GM13976 (cell line): Measurements from ENCODE around the gene MINDY4.

Experiments
- DNase-seq: peaks from one replicate; pipeline ENCODE4 v3.0.0; 2012; ENCODE audit warnings: low spot score
- in situ Hi-C: fragments of 300-500 bp; cut with MboI; formaldehyde crosslinking; loops from one replicate; pipeline ENCODE4 v1.12.0; 2022; ENCODE audit warnings: low sequenced_read_pairs, mixed read lengths, inconsistent platforms; ENCODE audit not compliant: unreplicated experiment
- TF ChIP-seq, protein P1 (sequence below): IDR thresholded peaks from 2 replicates; pipeline ENCODE4 v1.5.1; 2012; ENCODE audit warnings: borderline replicate concordance, mild to moderate bottlenecking; ENCODE audit not compliant: insufficient read depth; ENCODE audit errors: extremely low read depth, missing control alignments, control extremely low read depth

The MINDY4 gene

DNA sequence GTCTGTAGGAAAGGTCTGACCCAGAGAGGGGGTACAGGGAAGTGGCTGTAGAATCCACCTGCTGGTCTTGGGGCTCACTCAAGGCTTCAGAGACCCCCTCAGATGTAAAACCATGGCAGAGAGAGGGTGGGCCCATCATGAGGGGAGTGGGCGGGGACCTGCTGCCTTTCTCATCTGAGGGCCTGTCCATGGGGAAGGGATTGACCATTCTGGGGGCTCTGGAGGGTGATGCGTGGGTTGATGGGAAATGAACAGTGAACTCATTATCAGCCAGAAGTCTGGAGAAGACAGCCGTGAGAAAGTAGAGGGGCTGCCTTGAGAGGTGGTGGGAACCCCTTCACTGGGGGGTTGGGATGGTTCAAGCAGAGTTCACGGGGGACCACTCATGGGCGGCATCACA is 66.8 kb downstream of the MINDY4 start:
- in situ Hi-C loops, result no loop called here
- TF ChIP-seq, protein P1, sequence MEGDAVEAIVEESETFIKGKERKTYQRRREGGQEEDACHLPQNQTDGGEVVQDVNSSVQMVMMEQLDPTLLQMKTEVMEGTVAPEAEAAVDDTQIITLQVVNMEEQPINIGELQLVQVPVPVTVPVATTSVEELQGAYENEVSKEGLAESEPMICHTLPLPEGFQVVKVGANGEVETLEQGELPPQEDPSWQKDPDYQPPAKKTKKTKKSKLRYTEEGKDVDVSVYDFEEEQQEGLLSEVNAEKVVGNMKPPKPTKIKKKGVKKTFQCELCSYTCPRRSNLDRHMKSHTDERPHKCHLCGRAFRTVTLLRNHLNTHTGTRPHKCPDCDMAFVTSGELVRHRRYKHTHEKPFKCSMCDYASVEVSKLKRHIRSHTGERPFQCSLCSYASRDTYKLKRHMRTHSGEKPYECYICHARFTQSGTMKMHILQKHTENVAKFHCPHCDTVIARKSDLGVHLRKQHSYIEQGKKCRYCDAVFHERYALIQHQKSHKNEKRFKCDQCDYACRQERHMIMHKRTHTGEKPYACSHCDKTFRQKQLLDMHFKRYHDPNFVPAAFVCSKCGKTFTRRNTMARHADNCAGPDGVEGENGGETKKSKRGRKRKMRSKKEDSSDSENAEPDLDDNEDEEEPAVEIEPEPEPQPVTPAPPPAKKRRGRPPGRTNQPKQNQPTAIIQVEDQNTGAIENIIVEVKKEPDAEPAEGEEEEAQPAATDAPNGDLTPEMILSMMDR, result no peak
- no peak for DNase-seq

DNA sequence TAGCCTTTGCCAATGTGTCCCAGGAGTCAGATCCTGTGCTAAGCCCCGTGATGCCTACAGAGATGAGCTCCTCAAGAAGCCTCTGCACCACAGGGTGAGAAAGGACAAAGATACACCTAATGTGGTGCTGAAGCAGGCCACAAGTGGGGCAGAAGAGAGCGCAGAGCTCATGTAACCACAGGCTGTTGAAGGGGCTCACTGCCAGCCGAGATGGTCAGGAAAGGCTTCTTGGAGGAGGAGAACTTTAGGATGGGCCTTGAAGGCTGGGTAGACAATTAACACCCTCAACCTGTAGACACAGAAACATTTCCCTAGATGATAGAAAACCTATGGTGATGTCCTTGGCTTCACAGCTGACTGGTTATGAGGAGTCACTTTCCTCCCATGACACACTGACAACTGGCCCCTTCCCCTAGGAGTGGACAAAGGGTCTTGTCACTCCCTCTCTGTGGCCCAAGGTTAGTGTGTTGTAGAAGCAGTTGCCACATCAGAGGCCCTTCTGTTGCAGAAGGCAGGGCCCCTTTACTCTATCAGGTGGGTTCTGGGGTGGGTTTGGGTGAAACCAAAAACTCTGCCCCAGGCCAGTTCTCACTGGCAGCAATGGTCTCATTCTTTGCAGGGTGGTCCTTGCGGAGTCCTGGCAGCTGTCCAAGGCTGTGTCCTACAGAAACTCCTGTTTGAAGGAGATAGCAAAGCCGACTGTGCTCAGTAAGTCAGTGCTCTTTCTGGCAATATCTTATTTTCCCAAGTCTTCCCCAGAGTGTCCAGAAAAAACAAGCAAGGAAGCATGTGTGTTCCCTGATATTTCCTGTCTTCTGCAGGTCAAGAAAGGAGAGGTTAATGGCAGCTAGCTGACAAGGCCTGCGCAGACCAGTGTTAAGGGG is 69.2 kb downstream of the MINDY4 start:
- TF ChIP-seq, protein P1, result no peak
- in situ Hi-C loops, result no loop called here
- no peak for DNase-seq

DNA sequence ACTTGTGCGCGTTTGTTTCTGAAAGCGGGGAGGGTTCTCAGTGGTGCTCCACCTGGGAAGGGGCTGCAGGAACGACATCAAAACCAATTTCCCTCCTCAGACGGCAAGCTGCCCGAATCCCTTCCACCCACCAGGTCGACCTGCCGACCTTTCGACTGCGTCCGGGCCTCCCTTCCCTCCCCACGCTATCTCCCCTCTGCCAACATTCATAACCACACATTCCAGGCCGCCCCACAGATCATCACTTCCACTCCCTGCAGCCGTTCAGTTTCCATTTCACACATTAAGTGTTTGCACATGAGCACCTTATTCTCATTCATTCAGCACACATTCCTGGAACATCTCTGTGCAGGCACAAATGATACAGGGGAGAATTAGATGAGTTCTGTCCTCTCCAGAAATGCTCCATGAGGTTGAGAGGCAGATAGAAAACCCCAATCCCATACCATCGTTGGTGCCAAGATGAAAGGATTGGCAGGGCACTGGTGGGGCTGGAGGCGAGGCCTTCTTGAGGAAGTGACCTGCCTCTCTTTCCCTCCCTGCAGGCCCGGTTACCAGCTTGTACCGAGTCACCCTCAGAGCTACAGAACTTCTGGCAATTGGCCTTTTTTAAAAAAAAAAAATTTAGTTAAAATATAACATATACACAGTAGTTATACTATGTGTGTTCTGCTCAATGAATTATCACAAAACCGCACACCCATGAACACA is 70.0 kb downstream of the MINDY4 start:
- TF ChIP-seq, protein P1, result no peak
- no peak for DNase-seq
- in situ Hi-C loops, result no loop called here

DNA sequence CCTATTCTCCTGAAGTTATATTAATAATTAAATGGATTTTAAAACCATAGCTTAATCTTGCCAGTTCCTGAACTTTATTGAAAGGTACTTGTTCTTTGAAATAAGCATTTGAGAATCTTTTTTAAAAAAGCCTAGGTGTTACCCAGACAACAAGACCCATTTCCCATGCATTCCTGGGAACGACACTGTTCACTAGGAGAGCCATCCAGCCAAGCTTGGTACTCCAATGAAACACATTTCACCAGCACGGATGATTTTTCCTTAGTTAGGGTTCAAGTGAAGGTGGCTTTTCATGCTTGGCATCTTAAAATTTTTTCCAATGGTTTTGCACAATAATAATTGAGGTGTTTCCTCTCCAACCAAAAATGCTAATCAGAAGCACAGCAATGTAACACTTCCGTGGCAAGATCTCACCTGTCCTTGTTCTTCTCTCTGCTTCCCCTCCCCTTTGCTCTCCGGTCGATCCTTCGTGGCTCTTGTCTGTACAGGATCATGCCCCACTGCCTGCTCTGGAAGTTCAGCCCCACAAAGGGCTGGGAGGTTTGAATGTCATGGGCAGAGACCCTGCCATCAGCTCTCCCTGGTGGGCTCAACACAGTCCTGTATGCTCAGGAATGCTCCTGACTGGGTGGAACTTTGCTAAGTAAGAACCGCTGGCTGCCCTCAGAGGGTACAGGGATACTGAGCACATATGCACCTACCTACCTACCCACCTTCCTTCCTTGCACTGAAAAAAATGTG is 70.8 kb downstream of the MINDY4 start:
- in situ Hi-C loops, result no loop called here
- TF ChIP-seq, protein P1, result no peak
- DNase-seq, result no peak

DNA sequence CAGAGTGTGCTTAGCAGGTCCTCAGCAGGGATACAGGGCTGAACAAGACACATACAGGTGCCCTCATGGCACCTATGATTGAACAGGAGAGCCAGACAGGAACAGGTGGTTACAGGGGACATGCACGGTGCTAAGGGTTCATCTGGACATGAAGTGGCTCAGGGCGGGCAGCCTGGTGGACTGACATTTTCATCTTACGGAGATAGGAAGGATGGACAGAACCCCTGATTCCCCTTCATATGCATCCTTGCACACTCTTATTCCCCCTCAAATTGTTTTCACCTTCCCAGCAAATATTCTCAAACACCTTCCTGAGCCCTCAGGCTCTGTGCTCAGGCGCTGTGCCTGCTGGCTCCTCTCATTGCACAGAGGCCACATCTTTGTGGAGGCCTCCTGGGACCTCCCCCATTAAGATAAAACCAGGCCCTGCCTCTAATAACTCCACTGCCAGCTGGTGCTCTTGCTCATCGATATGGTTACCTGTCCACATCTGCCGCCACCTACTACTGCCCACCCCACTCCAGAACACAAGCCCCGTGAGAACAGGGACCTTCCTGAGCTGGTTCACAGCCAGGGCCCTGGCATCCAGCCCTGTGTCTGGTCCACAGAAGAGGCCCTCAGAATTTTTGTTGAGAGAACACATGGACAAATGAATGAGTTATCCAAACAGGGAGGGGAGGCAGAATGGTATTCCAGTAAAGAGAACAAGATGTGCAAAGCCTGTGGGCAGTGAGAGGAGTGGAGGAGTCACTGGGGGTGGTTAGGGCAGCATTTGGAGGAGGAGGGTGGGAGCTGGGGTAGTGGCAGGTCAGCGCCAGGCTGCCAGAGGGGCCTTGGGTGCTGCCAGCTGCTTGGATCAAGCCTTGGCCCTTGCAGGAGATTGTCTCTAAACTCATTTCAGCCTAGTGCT is 71.6 kb downstream of the MINDY4 start:
- DNase-seq, result no peak
- TF ChIP-seq, protein P1, result no peak
- in situ Hi-C loops, result no loop called here
